ENCODE measurements around the gene MTARC2. TPM values are rescaled to one million over a fixed set of nuclear protein-coding genes. Genes with fewer than 3 reads are reported as not detected.

The MTARC2 gene
- total RNA-seq, 2 donors from 2014 or later, result not detected

- H3K4me3 Mint-ChIP-seq, result no peak overlapping the region
- no peaks in the 10 kb centered on the region for H3K9me3 Mint-ChIP-seq
- no peaks in the 10 kb centered on the region for H3K4me1 Mint-ChIP-seq (ENCODE audit: low read depth)
- ATAC-seq (replicated peaks in 1 of 2) (no peak), DNase-seq (no peak)
- peaks cover 44% of the 10 kb centered on the region for H3K27me3 Mint-ChIP-seq (ENCODE audit: low read depth)
- H3K36me3 Mint-ChIP-seq (ENCODE audit: insufficient read depth in 2 of 2), result no peaks in the 10 kb centered on the region
- no peak overlapping the region for H3K27ac Mint-ChIP-seq
These were observed 37.3 kb downstream of the MTARC2 start for GRCh38 chr1:220785166-220786056.

- Mint-ChIP-seq H3K9me3 (no peaks in the 10 kb centered on the region), H3K4me1 (ENCODE audit: low read depth) (no peaks in the 10 kb centered on the region), H3K36me3 (ENCODE audit: insufficient read depth in 2 of 2) (no peaks in the 10 kb centered on the region), H3K27me3 (ENCODE audit: low read depth) (peaks cover 44% of the 10 kb centered on the region), H3K4me3 (peak overlapping the region in 1 of 2 donors; percentile 52), H3K27ac (no peak overlapping the region)
- DNase-seq (no peak), ATAC-seq (replicated peaks in 1 of 2) (peak in 1 of 2 donors; percentile 26)
These were observed 37.9 kb downstream of the MTARC2 start for GRCh38 chr1:220786057-220786336.

- H3K27ac Mint-ChIP-seq, result no peak within 1 kb of the TSS
- H3K36me3 Mint-ChIP-seq (ENCODE audit: insufficient read depth in 2 of 2), result no peaks in the 10 kb centered on the region
- H3K4me1 Mint-ChIP-seq (ENCODE audit: low read depth), result peaks cover under 1% of the 10 kb centered on the region
- H3K4me3 Mint-ChIP-seq, result peak within 1 kb of the TSS; percentile 49 to 70
- peak; percentile 55 to 57 for ATAC-seq (replicated peaks in 1 of 2)
- no peaks in the 10 kb centered on the region for H3K9me3 Mint-ChIP-seq
- DNase-seq, result peak in 1 of 2 donors; percentile 3
- H3K27me3 Mint-ChIP-seq (ENCODE audit: low read depth), result peaks cover 45% of the 10 kb centered on the region
These were observed 38.4 kb downstream of the MTARC2 start, which contains the start of gene MTARC1 for GRCh38 chr1:220786337-220787068. Gene MTARC1, plus strand, starts transcription at chr1:220786913. Its CDS starts 32 bp downstream, at chr1:220786945.

- ATAC-seq (replicated peaks in 1 of 2), result no peak
- Mint-ChIP-seq H3K4me3 (peak overlapping the region; percentile 49 to 70), H3K36me3 (ENCODE audit: insufficient read depth in 2 of 2) (no peaks in the 10 kb centered on the region), H3K9me3 (no peaks in the 10 kb centered on the region), H3K27ac (no peak overlapping the region), H3K4me1 (ENCODE audit: low read depth) (peaks cover 5% of the 10 kb centered on the region), H3K27me3 (ENCODE audit: low read depth) (peaks cover 45% of the 10 kb centered on the region)
- DNase-seq, result no peak
These were observed 39.0 kb downstream of the MTARC2 start for GRCh38 chr1:220787069-220787619.

GRCh38 chr1:220788900-220789299, 40.8 kb downstream of the MTARC2 start:
- Mint-ChIP-seq H3K9me3 (no peaks in the 10 kb centered on the region), H3K4me3 (no peak overlapping the region), H3K27ac (no peak overlapping the region), H3K4me1 (ENCODE audit: low read depth) (peaks cover 5% of the 10 kb centered on the region), H3K27me3 (ENCODE audit: low read depth) (peaks cover 31% of the 10 kb centered on the region), H3K36me3 (ENCODE audit: insufficient read depth in 2 of 2) (no peaks in the 10 kb centered on the region)
- no peak for DNase-seq
- ATAC-seq (replicated peaks in 1 of 2), result no peak

GRCh38 chr1:220789532-220790147, 41.5 kb downstream of the MTARC2 start:
- no peak overlapping the region for H3K4me3 Mint-ChIP-seq
- DNase-seq (no peak), ATAC-seq (replicated peaks in 1 of 2) (no peak)
- peaks cover 24% of the 10 kb centered on the region for H3K27me3 Mint-ChIP-seq (ENCODE audit: low read depth)
- no peaks in the 10 kb centered on the region for H3K9me3 Mint-ChIP-seq
- H3K27ac Mint-ChIP-seq, result no peak overlapping the region
- H3K36me3 Mint-ChIP-seq (ENCODE audit: insufficient read depth in 2 of 2), result no peaks in the 10 kb centered on the region
- H3K4me1 Mint-ChIP-seq (ENCODE audit: low read depth), result peaks cover 5% of the 10 kb centered on the region

- no peaks in the 10 kb centered on the region for H3K36me3 Mint-ChIP-seq (ENCODE audit: insufficient read depth in 2 of 2)
- DNase-seq, result no peak
- H3K27ac Mint-ChIP-seq, result no peak overlapping the region
- no peaks in the 10 kb centered on the region for H3K9me3 Mint-ChIP-seq
- peaks cover 5% of the 10 kb centered on the region for H3K4me1 Mint-ChIP-seq (ENCODE audit: low read depth)
- peaks cover 9% of the 10 kb centered on the region for H3K27me3 Mint-ChIP-seq (ENCODE audit: low read depth)
- no peak overlapping the region for H3K4me3 Mint-ChIP-seq
- ATAC-seq (replicated peaks in 1 of 2), result no peak
These were observed 43.2 kb downstream of the MTARC2 start for GRCh38 chr1:220791285-220791684.

- Mint-ChIP-seq H3K36me3 (ENCODE audit: insufficient read depth in 2 of 2) (no peaks in the 10 kb centered on the region), H3K4me3 (no peak overlapping the region), H3K27me3 (ENCODE audit: low read depth) (peaks cover 9% of the 10 kb centered on the region), H3K27ac (no peak overlapping the region), H3K9me3 (no peaks in the 10 kb centered on the region), H3K4me1 (ENCODE audit: low read depth) (peaks cover 5% of the 10 kb centered on the region)
- ATAC-seq (replicated peaks in 1 of 2) (no peak), DNase-seq (no peak)
These were observed 43.8 kb downstream of the MTARC2 start for GRCh38 chr1:220791956-220792355.

GRCh38 chr1:220796530-220796929, 48.4 kb downstream of the MTARC2 start:
- Mint-ChIP-seq H3K27me3 (ENCODE audit: low read depth) (peaks cover 5% of the 10 kb centered on the region), H3K4me3 (no peak overlapping the region), H3K4me1 (ENCODE audit: low read depth) (peaks cover 4% of the 10 kb centered on the region), H3K27ac (no peak overlapping the region), H3K36me3 (ENCODE audit: insufficient read depth in 2 of 2) (no peaks in the 10 kb centered on the region), H3K9me3 (no peaks in the 10 kb centered on the region)
- ATAC-seq (replicated peaks in 1 of 2) (no peak), DNase-seq (no peak)

GRCh38 chr1:220797044-220797443, 48.9 kb downstream of the MTARC2 start:
- Mint-ChIP-seq H3K27me3 (ENCODE audit: low read depth) (no peaks in the 10 kb centered on the region), H3K4me1 (ENCODE audit: low read depth) (no peaks in the 10 kb centered on the region), H3K36me3 (ENCODE audit: insufficient read depth in 2 of 2) (no peaks in the 10 kb centered on the region), H3K27ac (no peak overlapping the region), H3K4me3 (no peak overlapping the region), H3K9me3 (no peaks in the 10 kb centered on the region)
- DNase-seq (no peak), ATAC-seq (replicated peaks in 1 of 2) (no peak)

GRCh38 chr1:220797553-220797952, 49.4 kb downstream of the MTARC2 start:
- DNase-seq, result no peak
- Mint-ChIP-seq H3K36me3 (ENCODE audit: insufficient read depth in 2 of 2) (no peaks in the 10 kb centered on the region), H3K27me3 (ENCODE audit: low read depth) (peaks cover 2% of the 10 kb centered on the region), H3K9me3 (no peaks in the 10 kb centered on the region), H3K4me1 (ENCODE audit: low read depth) (no peaks in the 10 kb centered on the region), H3K4me3 (no peak overlapping the region), H3K27ac (no peak overlapping the region)
- ATAC-seq (replicated peaks in 1 of 2), result no peak

GRCh38 chr1:220798338-220798737, 50.2 kb downstream of the MTARC2 start:
- Mint-ChIP-seq H3K4me1 (ENCODE audit: low read depth) (no peaks in the 10 kb centered on the region), H3K27me3 (ENCODE audit: low read depth) (peaks cover 5% of the 10 kb centered on the region), H3K36me3 (ENCODE audit: insufficient read depth in 2 of 2) (no peaks in the 10 kb centered on the region), H3K27ac (no peak overlapping the region), H3K9me3 (no peaks in the 10 kb centered on the region), H3K4me3 (no peak overlapping the region)
- no peak for ATAC-seq (replicated peaks in 1 of 2)
- DNase-seq, result no peak

GRCh38 chr1:220800262-220800661, 52.1 kb downstream of the MTARC2 start:
- Mint-ChIP-seq H3K27ac (no peak overlapping the region), H3K4me1 (ENCODE audit: low read depth) (no peaks in the 10 kb centered on the region), H3K4me3 (no peak overlapping the region), H3K9me3 (no peaks in the 10 kb centered on the region), H3K36me3 (ENCODE audit: insufficient read depth in 2 of 2) (no peaks in the 10 kb centered on the region), H3K27me3 (ENCODE audit: low read depth) (peaks cover 5% of the 10 kb centered on the region)
- DNase-seq (no peak), ATAC-seq (replicated peaks in 1 of 2) (no peak)

Measured in activated T-cell treated with anti-CD3 and anti-CD28 coated beads, Interleukin-2, amount 50 U/mL, for 72 hours (primary cell).